ENCODE data around the gene CRCP.

DNA sequence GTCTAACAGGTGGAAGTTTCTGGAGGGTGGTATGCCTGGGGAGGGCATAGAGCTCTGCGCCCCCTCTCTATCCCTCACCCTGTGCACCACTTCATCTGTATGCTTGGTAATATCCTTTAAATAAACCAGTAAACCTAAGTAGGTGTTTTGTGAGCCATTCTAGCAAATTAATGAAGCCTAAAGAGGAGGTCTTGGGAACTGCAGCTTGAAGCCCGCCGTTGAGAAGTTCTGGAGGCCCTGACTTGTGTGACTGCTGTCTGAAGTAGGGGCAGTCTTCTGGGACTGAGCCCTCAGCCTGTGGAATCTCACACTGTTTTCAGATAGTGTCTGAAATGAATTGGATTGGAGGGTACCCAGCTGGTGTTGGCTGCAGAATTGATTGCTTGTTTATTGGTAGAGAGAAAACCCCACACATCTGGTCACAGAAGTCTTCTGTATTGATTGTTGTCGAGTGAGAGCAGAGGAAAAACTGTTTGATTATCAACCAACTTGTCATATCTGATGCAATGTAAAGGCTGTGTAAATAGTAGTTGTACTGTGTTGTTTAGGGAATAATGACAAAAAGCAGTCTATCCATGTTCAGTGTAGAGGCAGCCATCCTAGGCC, 4.7 kb downstream of the CRCP start:
- TF ChIP-seq, protein P1, sequence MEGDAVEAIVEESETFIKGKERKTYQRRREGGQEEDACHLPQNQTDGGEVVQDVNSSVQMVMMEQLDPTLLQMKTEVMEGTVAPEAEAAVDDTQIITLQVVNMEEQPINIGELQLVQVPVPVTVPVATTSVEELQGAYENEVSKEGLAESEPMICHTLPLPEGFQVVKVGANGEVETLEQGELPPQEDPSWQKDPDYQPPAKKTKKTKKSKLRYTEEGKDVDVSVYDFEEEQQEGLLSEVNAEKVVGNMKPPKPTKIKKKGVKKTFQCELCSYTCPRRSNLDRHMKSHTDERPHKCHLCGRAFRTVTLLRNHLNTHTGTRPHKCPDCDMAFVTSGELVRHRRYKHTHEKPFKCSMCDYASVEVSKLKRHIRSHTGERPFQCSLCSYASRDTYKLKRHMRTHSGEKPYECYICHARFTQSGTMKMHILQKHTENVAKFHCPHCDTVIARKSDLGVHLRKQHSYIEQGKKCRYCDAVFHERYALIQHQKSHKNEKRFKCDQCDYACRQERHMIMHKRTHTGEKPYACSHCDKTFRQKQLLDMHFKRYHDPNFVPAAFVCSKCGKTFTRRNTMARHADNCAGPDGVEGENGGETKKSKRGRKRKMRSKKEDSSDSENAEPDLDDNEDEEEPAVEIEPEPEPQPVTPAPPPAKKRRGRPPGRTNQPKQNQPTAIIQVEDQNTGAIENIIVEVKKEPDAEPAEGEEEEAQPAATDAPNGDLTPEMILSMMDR (IDR thresholded peaks at IDR 0.05; ENCODE audit: low read length), result no peak
- TF ChIP-seq EZH2 (optimal IDR thresholded peaks at IDR 0.05; ENCODE audit: low read depth, low read length), result no peak

All from MM.1S (cell line).